CD4-positive, alpha-beta T cell treated with Interleukin-6 for 4 hours (primary cell): ENCODE results near the gene PLAAT2.
"Not testable (repeated sequence)": the region's sequence is repeated elsewhere in the genome, so short reads cannot be mapped to it uniquely, and the experiment has no call there.

ENCODE experiments used
- DNase-seq: peaks from one replicate; pipeline ENCODE4 v3.0.0-alpha.2; 2020; ENCODE audit warnings: mixed read lengths

Gene PLAAT2

GRCh38 chr11:63563201-63564055 is at the start of gene PLAAT2:
Gene PLAAT2, minus strand, starts transcription at chr11:63563379. Its CDS starts 55 bp downstream, at chr11:63563324.
- no peak for DNase-seq

- DNase-seq: no peak
Observed at GRCh38 chr11:63612181-63612580, 49.0 kb upstream of the PLAAT2 start.

- no peak for DNase-seq
Observed at GRCh38 chr11:63611395-63611747, 48.2 kb upstream of the PLAAT2 start.

- DNase-seq: no peak
Observed at GRCh38 chr11:63610604-63611394, 47.6 kb upstream of the PLAAT2 start.

GRCh38 chr11:63609971-63610580 is 46.9 kb upstream of the PLAAT2 start:
- no peak for DNase-seq

- DNase-seq: no peak
Observed at GRCh38 chr11:63609536-63609935, 46.4 kb upstream of the PLAAT2 start.

GRCh38 chr11:63608353-63609345 is 45.5 kb upstream of the PLAAT2 start:
- DNase-seq: no peak

- DNase-seq: no peak
Observed at GRCh38 chr11:63603180-63603518, 40.0 kb upstream of the PLAAT2 start.

GRCh38 chr11:63602290-63603179 is 39.4 kb upstream of the PLAAT2 start:
- DNase-seq: not testable (repeated sequence)

- no peak for DNase-seq
Observed at GRCh38 chr11:63599211-63600122, 36.3 kb upstream of the PLAAT2 start.

GRCh38 chr11:63598556-63598955 is 35.4 kb upstream of the PLAAT2 start:
- DNase-seq: no peak

GRCh38 chr11:63595296-63595695 is 32.1 kb upstream of the PLAAT2 start:
- DNase-seq: no peak

GRCh38 chr11:63592975-63593395 is 29.8 kb upstream of the PLAAT2 start:
- DNase-seq: no peak

GRCh38 chr11:63590024-63590788 is 27.0 kb upstream of the PLAAT2 start:
- no peak for DNase-seq

GRCh38 chr11:63589000-63589399 is 25.8 kb upstream of the PLAAT2 start:
- no peak for DNase-seq

GRCh38 chr11:63586451-63587166 is 23.4 kb upstream of the PLAAT2 start:
- DNase-seq: no peak

GRCh38 chr11:63583357-63583677 is 20.1 kb upstream of the PLAAT2 start:
- no peak for DNase-seq

- DNase-seq: not testable (repeated sequence)
Observed at GRCh38 chr11:63581224-63581623, 18.0 kb upstream of the PLAAT2 start.

GRCh38 chr11:63578882-63579281 is 15.7 kb upstream of the PLAAT2 start:
- DNase-seq: not testable (repeated sequence)
